Fibroblast of gingiva (primary cell): ENCODE measurements around the gene OR10G2.
"Not testable (repeated sequence)": the region's sequence is repeated elsewhere in the genome, so short reads cannot be mapped to it uniquely, and the experiment has no call there.

Experiments used
- DNase-seq: peaks from one replicate; pipeline ENCODE4 v3.0.0-alpha.2; 2011; ENCODE audit warnings: low read depth

OR10G2 gene

GRCh38 chr14:21634840-21635239, at the start of gene OR10G2:
Gene OR10G2 (minus strand): TSS chr14:21634940. CDS start chr14:21634842, 98 bp downstream.
- no peak for DNase-seq

- no peak for DNase-seq
These were observed 45.3 kb upstream of the OR10G2 start for GRCh38 chr14:21680072-21680471.

- no peak for DNase-seq
These were observed 40.8 kb upstream of the OR10G2 start for GRCh38 chr14:21675566-21675965.

- DNase-seq, result no peak
These were observed 39.0 kb upstream of the OR10G2 start, which contains the start of gene OR4E1 for GRCh38 chr14:21673718-21674117. Gene OR4E1 (minus strand): TSS chr14:21673818. CDS start chr14:21670935, 2,883 bp downstream.

GRCh38 chr14:21672116-21672515, 37.4 kb upstream of the OR10G2 start:
- no peak for DNase-seq

GRCh38 chr14:21671371-21671770, 36.6 kb upstream of the OR10G2 start:
- no peak for DNase-seq

GRCh38 chr14:21669284-21669683, 34.5 kb upstream of the OR10G2 start:
- DNase-seq, result no peak

GRCh38 chr14:21668377-21668776, 33.6 kb upstream of the OR10G2 start:
- no peak for DNase-seq

GRCh38 chr14:21656980-21657379, 22.2 kb upstream of the OR10G2 start:
- no peak for DNase-seq

- DNase-seq, result no peak
These were observed 19.5 kb upstream of the OR10G2 start for GRCh38 chr14:21654215-21654614.

- DNase-seq, result no peak
These were observed 18.7 kb upstream of the OR10G2 start, which contains the start of gene OR4E2 for GRCh38 chr14:21653331-21653885. Gene OR4E2 (plus strand): TSS chr14:21653835. CDS start chr14:21665083, 11,248 bp downstream.

GRCh38 chr14:21652209-21652808, 17.6 kb upstream of the OR10G2 start:
- no peak for DNase-seq

- DNase-seq, result no peak
These were observed 12.6 kb upstream of the OR10G2 start for GRCh38 chr14:21647380-21647779.

- DNase-seq, result no peak
These were observed 8.7 kb upstream of the OR10G2 start for GRCh38 chr14:21643407-21643806.

- no peak for DNase-seq
These were observed 7.9 kb upstream of the OR10G2 start for GRCh38 chr14:21642683-21643082.

- DNase-seq, result no peak
These were observed 3.7 kb downstream of the OR10G2 start for GRCh38 chr14:21631084-21631483.

- not testable (repeated sequence) for DNase-seq
These were observed 4.2 kb downstream of the OR10G2 start for GRCh38 chr14:21630503-21630902.

GRCh38 chr14:21626491-21627230, 8.1 kb downstream of the OR10G2 start:
- no peak for DNase-seq

GRCh38 chr14:21617614-21618013, 17.1 kb downstream of the OR10G2 start:
- DNase-seq, result no peak

- no peak for DNase-seq
These were observed 20.5 kb downstream of the OR10G2 start for GRCh38 chr14:21614240-21614639.

- DNase-seq, result no peak
These were observed 22.4 kb downstream of the OR10G2 start for GRCh38 chr14:21612324-21612723.

- DNase-seq, result not testable (repeated sequence)
These were observed 32.6 kb downstream of the OR10G2 start for GRCh38 chr14:21602181-21602580.

GRCh38 chr14:21589317-21589716, 45.4 kb downstream of the OR10G2 start:
- no peak for DNase-seq
